HL-60 (cell line): ENCODE results near the gene ENOX1.

Source experiments
- GABPA ChIP-seq: IDR thresholded peaks from 2 replicates; pipeline ENCODE4 v1.6.1; 2012; ENCODE audit warnings: low read depth
- POLR2AphosphoS5 ChIP-seq: IDR thresholded peaks from 2 replicates; pipeline ENCODE4 v1.6.1; 2012; ENCODE audit warnings: low read depth
- SPI1 ChIP-seq: IDR thresholded peaks from 2 replicates; pipeline ENCODE4 v1.6.1; 2012; ENCODE audit warnings: low read depth, mild to moderate bottlenecking, borderline replicate concordance
- TF ChIP-seq, protein P1 (sequence below): IDR thresholded peaks from one replicate; pipeline ENCODE4 v1.5.1; 2011; ENCODE audit warnings: low read length, control low read depth, inconsistent platforms; ENCODE audit not compliant: insufficient read depth
- TF ChIP-seq, protein P2 (sequence below): IDR thresholded peaks from 2 replicates; pipeline ENCODE4 v1.6.1; 2012; ENCODE audit warnings: low read depth; ENCODE audit not compliant: insufficient replicate concordance

DNA sequence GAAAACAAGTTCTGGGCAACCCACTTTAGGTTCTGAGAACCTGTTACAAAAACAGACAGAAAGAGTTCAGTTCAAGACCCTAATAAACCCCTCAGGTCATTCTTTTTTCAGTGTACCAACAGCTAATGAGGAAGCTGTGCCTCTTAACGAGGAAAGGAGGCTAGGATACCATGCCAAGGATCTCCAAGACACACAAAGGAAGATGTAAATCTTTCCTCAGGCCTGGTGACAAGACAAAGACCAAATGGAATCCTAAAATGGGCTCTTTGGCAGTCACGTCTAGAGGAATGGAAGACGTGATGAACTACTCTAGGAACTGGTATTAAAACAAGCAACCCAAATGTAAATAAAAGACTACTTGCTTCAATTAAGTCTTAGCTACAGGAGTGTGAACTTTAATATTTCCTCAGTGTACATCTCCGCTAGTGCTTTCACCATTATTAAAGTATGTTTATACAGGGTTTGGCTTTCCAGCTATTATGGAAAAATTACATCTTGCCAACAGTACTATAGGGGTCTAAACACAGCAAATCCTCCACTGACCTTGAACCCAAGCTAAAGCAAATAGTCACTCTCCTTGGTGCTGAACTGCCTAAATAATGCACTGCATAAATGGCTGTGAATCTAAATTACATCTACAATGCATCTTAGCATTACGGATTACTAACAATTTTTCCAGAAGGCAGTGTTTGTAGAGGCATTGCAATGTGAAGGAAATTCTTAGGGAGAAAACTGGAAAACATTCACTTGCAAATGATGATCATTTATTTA is 42.3 kb downstream of the ENOX1 start:
- TF ChIP-seq, protein P1, sequence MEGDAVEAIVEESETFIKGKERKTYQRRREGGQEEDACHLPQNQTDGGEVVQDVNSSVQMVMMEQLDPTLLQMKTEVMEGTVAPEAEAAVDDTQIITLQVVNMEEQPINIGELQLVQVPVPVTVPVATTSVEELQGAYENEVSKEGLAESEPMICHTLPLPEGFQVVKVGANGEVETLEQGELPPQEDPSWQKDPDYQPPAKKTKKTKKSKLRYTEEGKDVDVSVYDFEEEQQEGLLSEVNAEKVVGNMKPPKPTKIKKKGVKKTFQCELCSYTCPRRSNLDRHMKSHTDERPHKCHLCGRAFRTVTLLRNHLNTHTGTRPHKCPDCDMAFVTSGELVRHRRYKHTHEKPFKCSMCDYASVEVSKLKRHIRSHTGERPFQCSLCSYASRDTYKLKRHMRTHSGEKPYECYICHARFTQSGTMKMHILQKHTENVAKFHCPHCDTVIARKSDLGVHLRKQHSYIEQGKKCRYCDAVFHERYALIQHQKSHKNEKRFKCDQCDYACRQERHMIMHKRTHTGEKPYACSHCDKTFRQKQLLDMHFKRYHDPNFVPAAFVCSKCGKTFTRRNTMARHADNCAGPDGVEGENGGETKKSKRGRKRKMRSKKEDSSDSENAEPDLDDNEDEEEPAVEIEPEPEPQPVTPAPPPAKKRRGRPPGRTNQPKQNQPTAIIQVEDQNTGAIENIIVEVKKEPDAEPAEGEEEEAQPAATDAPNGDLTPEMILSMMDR = no peak
- TF ChIP-seq GABPA (no peak), SPI1 (no peak), POLR2AphosphoS5 (no peak)
- TF ChIP-seq, protein P2, sequence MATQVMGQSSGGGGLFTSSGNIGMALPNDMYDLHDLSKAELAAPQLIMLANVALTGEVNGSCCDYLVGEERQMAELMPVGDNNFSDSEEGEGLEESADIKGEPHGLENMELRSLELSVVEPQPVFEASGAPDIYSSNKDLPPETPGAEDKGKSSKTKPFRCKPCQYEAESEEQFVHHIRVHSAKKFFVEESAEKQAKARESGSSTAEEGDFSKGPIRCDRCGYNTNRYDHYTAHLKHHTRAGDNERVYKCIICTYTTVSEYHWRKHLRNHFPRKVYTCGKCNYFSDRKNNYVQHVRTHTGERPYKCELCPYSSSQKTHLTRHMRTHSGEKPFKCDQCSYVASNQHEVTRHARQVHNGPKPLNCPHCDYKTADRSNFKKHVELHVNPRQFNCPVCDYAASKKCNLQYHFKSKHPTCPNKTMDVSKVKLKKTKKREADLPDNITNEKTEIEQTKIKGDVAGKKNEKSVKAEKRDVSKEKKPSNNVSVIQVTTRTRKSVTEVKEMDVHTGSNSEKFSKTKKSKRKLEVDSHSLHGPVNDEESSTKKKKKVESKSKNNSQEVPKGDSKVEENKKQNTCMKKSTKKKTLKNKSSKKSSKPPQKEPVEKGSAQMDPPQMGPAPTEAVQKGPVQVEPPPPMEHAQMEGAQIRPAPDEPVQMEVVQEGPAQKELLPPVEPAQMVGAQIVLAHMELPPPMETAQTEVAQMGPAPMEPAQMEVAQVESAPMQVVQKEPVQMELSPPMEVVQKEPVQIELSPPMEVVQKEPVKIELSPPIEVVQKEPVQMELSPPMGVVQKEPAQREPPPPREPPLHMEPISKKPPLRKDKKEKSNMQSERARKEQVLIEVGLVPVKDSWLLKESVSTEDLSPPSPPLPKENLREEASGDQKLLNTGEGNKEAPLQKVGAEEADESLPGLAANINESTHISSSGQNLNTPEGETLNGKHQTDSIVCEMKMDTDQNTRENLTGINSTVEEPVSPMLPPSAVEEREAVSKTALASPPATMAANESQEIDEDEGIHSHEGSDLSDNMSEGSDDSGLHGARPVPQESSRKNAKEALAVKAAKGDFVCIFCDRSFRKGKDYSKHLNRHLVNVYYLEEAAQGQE = peak; percentile 88
